ENCODE results near the gene TRMT61A. TPM values are rescaled to one million over a fixed set of nuclear protein-coding genes. Genes with fewer than 3 reads are reported as not detected.

TRMT61A gene
- total and polyA plus RNA-seq, 9 of the 15 experiments (the other 6 are each of a cell fraction or from before 2014, with no cell fraction given): 0.10 to 24.8 (median 5.1) TPM

GRCh38 chr14:103547941-103548462 is 19.0 kb downstream of the TRMT61A start:
- TF ChIP-seq PHF8 (IDR thresholded peaks at IDR 0.05; ENCODE audit: borderline replicate concordance, low read length): no peak
- no peak for TF ChIP-seq ZBTB11 (CRISPR knock-in tag; IDR thresholded peaks at IDR 0.05)
- TF ChIP-seq HMG20B (CRISPR knock-in tag; IDR thresholded peaks at IDR 0.05): no peak
- TF ChIP-seq HMGN3 (IDR thresholded peaks at IDR 0.05; ENCODE audit: borderline replicate concordance, extremely low read depth, insufficient read length, low read depth, low read length): no peak
- TF ChIP-seq ARID3A (IDR thresholded peaks at IDR 0.05; ENCODE audit: borderline replicate concordance, low read depth, low read length): no peak
- Histone ChIP-seq H3K36me3 (ENCODE audit: control insufficient read depth, insufficient read depth, low read length) (no peaks in the 10 kb centered on the region), H3K27ac (ENCODE audit: extremely low read depth, low read depth, low read length) (no peak overlapping the region), H3K9me3 (replicated peaks; ENCODE audit: control insufficient read depth, insufficient read depth, low read depth, low read length) (no peaks in the 10 kb centered on the region), H3K4me2 (ENCODE audit: insufficient read depth, low read length) (no peak overlapping the region), H2AFZ (ENCODE audit: low read depth, low read length) (no peak overlapping the region), H4K20me1 (replicated peaks; ENCODE audit: control insufficient read depth, insufficient read depth, low read length) (peaks cover 7% of the 10 kb centered on the region), H3K9ac (ENCODE audit: insufficient read depth in 1 of 2, low read depth in 2 of 2, low read length in 2 of 2) (no peak overlapping the region), H3K9me1 (ENCODE audit: control insufficient read depth, insufficient read depth, low read length) (no peaks in the 10 kb centered on the region), H3K27me3 (ENCODE audit: control insufficient read depth in 2 of 2, insufficient read depth in 2 of 2, low read length in 2 of 2) (no peaks in the 10 kb centered on the region), H3K79me2 (ENCODE audit: control insufficient read depth, insufficient read depth, low read length) (no peaks in the 10 kb centered on the region), H3K4me3 (no peak overlapping the region), H3K4me1 (replicated peaks in 1 of 2; ENCODE audit: control insufficient read depth in 2 of 2, insufficient read depth in 2 of 2, low read length in 2 of 2) (peaks cover 0 to 76% of the 10 kb centered on the region in 2 experiments; a peak in 2 of 5 replicates)
- FAIRE-seq: no peak
- intact Hi-C loops (cut with micrococcal nuclease): loop anchor here (5.0 to 10.0 kb wide), 2 partner anchors 46 to 473 kb away; no protein-coding TSS in a partner anchor
- ChIA-PET CTCF (ENCODE audit: low intra/inter-chr PET ratio) (no interaction called here), POLR2A (interaction anchor here (0.5 to 0.9 kb wide), 2 partner anchors 14 to 25 kb away, joined by 3 to 4 read pairs; no protein-coding TSS in a partner anchor)
- no peak for ATAC-seq
- in situ Hi-C loops (cut with MboI): no loop called here
- WGBS (ENCODE audit: insufficient coverage, low coverage, missing lambda C conversion rate): 13% methylated on average over 3 of the region's 18 CpGs
- no peak for DNase-seq (ENCODE audit: extremely low read depth in 1 of 4, low spot score in 3 of 4)
- BruUV-seq (replicated peaks): no TSS peak

All from K562 (cell line).